ENCODE results near the gene HDDC3.
"Not testable (repeated sequence)": the region's sequence is repeated elsewhere in the genome, so short reads cannot be mapped to it uniquely, and the experiment has no call there.

The HDDC3 gene

GRCh38 chr15:90910441-90911301 is 21.7 kb downstream of the HDDC3 start:
- Histone ChIP-seq H2BK15ac (replicated peaks; ENCODE audit: low read depth) (no peak overlapping the region), H3K23ac (ENCODE audit: low read length) (no peak overlapping the region), H3K36me3 (ENCODE audit: control insufficient read depth, insufficient read depth, low read length) (no peaks in the 10 kb centered on the region)

GRCh38 chr15:90909976-90910375 is 22.4 kb downstream of the HDDC3 start:
- no peaks in the 10 kb centered on the region for H3K79me1 ChIP-seq (ENCODE audit: low read length)
- no peak overlapping the region for H3K18ac ChIP-seq (ENCODE audit: low read length)
- H3K27me3 ChIP-seq (ENCODE audit: insufficient read depth, low read length, poor library complexity) = no peaks in the 10 kb centered on the region
- H3K56ac ChIP-seq (ENCODE audit: low read length) = no peak overlapping the region
- H3K4ac ChIP-seq (ENCODE audit: low read depth, low read length) = no peak overlapping the region
- no CpG with 5 or more reads among the region's 8 CpGs for WGBS (ENCODE audit: extremely low coverage, insufficient coverage, low lambda C conversion rate)
- no peak for DNase-seq
- H2BK15ac ChIP-seq (replicated peaks; ENCODE audit: low read depth) = no peak overlapping the region
- H3K23ac ChIP-seq (ENCODE audit: low read length) = no peak overlapping the region
- no peaks in the 10 kb centered on the region for H3K79me2 ChIP-seq (ENCODE audit: control insufficient read depth, insufficient read depth, low read length)
- no peak overlapping the region for H3K4me2 ChIP-seq (ENCODE audit: low read length)
- no peak overlapping the region for H2BK120ac ChIP-seq (ENCODE audit: low read depth, low read length)
- no peak overlapping the region for H3K4me3 ChIP-seq (ENCODE audit: low read length)
- H3K36me3 ChIP-seq (ENCODE audit: control insufficient read depth, insufficient read depth, low read length) = no peaks in the 10 kb centered on the region
- no peak overlapping the region for H3K9ac ChIP-seq (ENCODE audit: low read length)
- no peak overlapping the region for H4K8ac ChIP-seq (ENCODE audit: low read depth, low read length)
- H2AK5ac ChIP-seq (ENCODE audit: low read length) = no peak overlapping the region
- H2BK5ac ChIP-seq (ENCODE audit: low read length) = no peak overlapping the region
- H4K5ac ChIP-seq (ENCODE audit: low read length) = no peak overlapping the region
- H3K27ac ChIP-seq (ENCODE audit: low read depth, low read length) = no peak overlapping the region
- H3K4me1 ChIP-seq (ENCODE audit: control insufficient read depth, low read depth, low read length) = no peaks in the 10 kb centered on the region

More at GRCh38 chr15:90910441-90911301, 21.7 kb downstream of the HDDC3 start:
- DNase-seq = no peak
- Histone ChIP-seq H4K8ac (ENCODE audit: low read depth, low read length) (no peak overlapping the region), H2BK5ac (ENCODE audit: low read length) (no peak overlapping the region), H3K9ac (ENCODE audit: low read length) (no peak overlapping the region), H3K56ac (ENCODE audit: low read length) (no peak overlapping the region), H3K4ac (ENCODE audit: low read depth, low read length) (no peak overlapping the region), H3K4me2 (ENCODE audit: low read length) (no peak overlapping the region), H3K18ac (ENCODE audit: low read length) (no peak overlapping the region), H4K5ac (ENCODE audit: low read length) (no peak overlapping the region), H3K4me3 (ENCODE audit: low read length) (no peak overlapping the region), H3K27ac (ENCODE audit: low read depth, low read length) (no peak overlapping the region), H2AK5ac (ENCODE audit: low read length) (no peak overlapping the region), H3K27me3 (ENCODE audit: insufficient read depth, low read length, poor library complexity) (no peaks in the 10 kb centered on the region), H3K4me1 (ENCODE audit: control insufficient read depth, low read depth, low read length) (no peaks in the 10 kb centered on the region), H3K79me2 (ENCODE audit: control insufficient read depth, insufficient read depth, low read length) (no peaks in the 10 kb centered on the region), H3K79me1 (ENCODE audit: low read length) (no peaks in the 10 kb centered on the region), H2BK120ac (ENCODE audit: low read depth, low read length) (no peak overlapping the region)
- WGBS (ENCODE audit: extremely low coverage, insufficient coverage, low lambda C conversion rate) = no CpG with 5 or more reads among the region's 24 CpGs

GRCh38 chr15:90909449-90909848 is 22.9 kb downstream of the HDDC3 start:
- not testable (repeated sequence) for H2AK5ac ChIP-seq (ENCODE audit: low read length); H3K4ac ChIP-seq (ENCODE audit: low read depth, low read length); H3K27me3 ChIP-seq (ENCODE audit: insufficient read depth, low read length, poor library complexity); H2BK120ac ChIP-seq (ENCODE audit: low read depth, low read length); H3K9ac ChIP-seq (ENCODE audit: low read length); H3K4me2 ChIP-seq (ENCODE audit: low read length); H3K18ac ChIP-seq (ENCODE audit: low read length); H3K23ac ChIP-seq (ENCODE audit: low read length); H3K79me2 ChIP-seq (ENCODE audit: control insufficient read depth, insufficient read depth, low read length); H2BK15ac ChIP-seq (replicated peaks; ENCODE audit: low read depth); DNase-seq; H3K36me3 ChIP-seq (ENCODE audit: control insufficient read depth, insufficient read depth, low read length); H2BK5ac ChIP-seq (ENCODE audit: low read length); H3K4me1 ChIP-seq (ENCODE audit: control insufficient read depth, low read depth, low read length); H3K79me1 ChIP-seq (ENCODE audit: low read length); H4K8ac ChIP-seq (ENCODE audit: low read depth, low read length); H4K5ac ChIP-seq (ENCODE audit: low read length); H3K4me3 ChIP-seq (ENCODE audit: low read length); H3K56ac ChIP-seq (ENCODE audit: low read length); H3K27ac ChIP-seq (ENCODE audit: low read depth, low read length)
- no CpG with 5 or more reads among the region's 11 CpGs for WGBS (ENCODE audit: extremely low coverage, insufficient coverage, low lambda C conversion rate)

- no peak overlapping the region for H3K27ac ChIP-seq (ENCODE audit: low read depth, low read length)
- DNase-seq = no peak
- H2BK5ac ChIP-seq (ENCODE audit: low read length) = no peak overlapping the region
- no peak overlapping the region for H3K23ac ChIP-seq (ENCODE audit: low read length)
- H3K4me1 ChIP-seq (ENCODE audit: control insufficient read depth, low read depth, low read length) = no peaks in the 10 kb centered on the region
- no peaks in the 10 kb centered on the region for H3K27me3 ChIP-seq (ENCODE audit: insufficient read depth, low read length, poor library complexity)
- no peaks in the 10 kb centered on the region for H3K79me2 ChIP-seq (ENCODE audit: control insufficient read depth, insufficient read depth, low read length)
- no peak overlapping the region for H2BK120ac ChIP-seq (ENCODE audit: low read depth, low read length)
- no peak overlapping the region for H2BK15ac ChIP-seq (replicated peaks; ENCODE audit: low read depth)
- H4K8ac ChIP-seq (ENCODE audit: low read depth, low read length) = no peak overlapping the region
- H3K36me3 ChIP-seq (ENCODE audit: control insufficient read depth, insufficient read depth, low read length) = no peaks in the 10 kb centered on the region
- no peak overlapping the region for H3K18ac ChIP-seq (ENCODE audit: low read length)
- H3K4me2 ChIP-seq (ENCODE audit: low read length) = no peak overlapping the region
- no CpG with 5 or more reads among the region's 9 CpGs for WGBS (ENCODE audit: extremely low coverage, insufficient coverage, low lambda C conversion rate)
- no peak overlapping the region for H3K9ac ChIP-seq (ENCODE audit: low read length)
- H3K4me3 ChIP-seq (ENCODE audit: low read length) = no peak overlapping the region
- no peak overlapping the region for H2AK5ac ChIP-seq (ENCODE audit: low read length)
- H3K4ac ChIP-seq (ENCODE audit: low read depth, low read length) = no peak overlapping the region
- no peaks in the 10 kb centered on the region for H3K79me1 ChIP-seq (ENCODE audit: low read length)
- H3K56ac ChIP-seq (ENCODE audit: low read length) = no peak overlapping the region
- no peak overlapping the region for H4K5ac ChIP-seq (ENCODE audit: low read length)
These were observed 24.4 kb downstream of the HDDC3 start for GRCh38 chr15:90907838-90908507.

- no CpG with 5 or more reads among the region's 15 CpGs for WGBS (ENCODE audit: extremely low coverage, insufficient coverage, low lambda C conversion rate)
- Histone ChIP-seq H2BK15ac (replicated peaks; ENCODE audit: low read depth) (no peak overlapping the region), H2AK5ac (ENCODE audit: low read length) (no peak overlapping the region), H3K56ac (ENCODE audit: low read length) (no peak overlapping the region), H3K23ac (ENCODE audit: low read length) (no peak overlapping the region), H3K4ac (ENCODE audit: low read depth, low read length) (no peak overlapping the region), H2BK5ac (ENCODE audit: low read length) (no peak overlapping the region), H3K18ac (ENCODE audit: low read length) (no peak overlapping the region), H3K27me3 (ENCODE audit: insufficient read depth, low read length, poor library complexity) (no peaks in the 10 kb centered on the region), H3K4me1 (ENCODE audit: control insufficient read depth, low read depth, low read length) (no peaks in the 10 kb centered on the region), H4K5ac (ENCODE audit: low read length) (no peak overlapping the region), H2BK120ac (ENCODE audit: low read depth, low read length) (no peak overlapping the region), H3K36me3 (ENCODE audit: control insufficient read depth, insufficient read depth, low read length) (no peaks in the 10 kb centered on the region), H3K4me3 (ENCODE audit: low read length) (no peak overlapping the region), H3K79me2 (ENCODE audit: control insufficient read depth, insufficient read depth, low read length) (no peaks in the 10 kb centered on the region), H3K4me2 (ENCODE audit: low read length) (no peak overlapping the region), H3K79me1 (ENCODE audit: low read length) (no peaks in the 10 kb centered on the region), H3K27ac (ENCODE audit: low read depth, low read length) (no peak overlapping the region), H4K8ac (ENCODE audit: low read depth, low read length) (no peak overlapping the region), H3K9ac (ENCODE audit: low read length) (no peak overlapping the region)
- no peak for DNase-seq
These were observed 25.2 kb downstream of the HDDC3 start for GRCh38 chr15:90907051-90907660.

Data from mesendoderm (in vitro differentiated cells).